ENCODE measurements around the gene A4GNT. TPM values are rescaled to one million over a fixed set of nuclear protein-coding genes. Genes with fewer than 3 reads are reported as not detected.
"Not testable (repeated sequence)": the region's sequence is repeated elsewhere in the genome, so short reads cannot be mapped to it uniquely, and the experiment has no call there.

Gene A4GNT
- total RNA-seq, 1 donor from 2014 or later = not detected

DNA sequence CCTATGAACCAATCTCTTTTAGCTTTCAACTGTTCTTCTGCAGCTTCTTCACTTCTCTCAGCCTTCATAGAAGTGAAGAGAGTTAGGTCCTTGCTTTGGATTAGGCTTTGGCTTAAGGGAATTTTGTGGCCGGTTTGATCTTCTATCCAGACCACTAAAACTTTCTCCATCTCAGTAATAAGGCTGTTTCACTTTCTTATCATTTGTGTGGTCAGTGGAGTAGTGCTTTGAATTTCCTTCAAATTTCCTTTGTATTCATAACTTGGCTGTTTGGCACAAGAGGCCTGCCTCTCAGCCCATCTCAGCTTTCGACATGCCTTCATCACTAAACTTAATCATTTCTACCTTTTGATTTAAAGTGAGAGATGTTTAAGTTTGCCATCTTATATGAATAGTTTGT is 38.5 kb downstream of the A4GNT start:
- H3K4me2 ChIP-seq = no peak overlapping the region
- no peaks in the 10 kb centered on the region for H4K20me1 ChIP-seq (ENCODE audit: low read depth)
- no peak for DNase-seq (ENCODE audit: low spot score)
- Mint-ChIP-seq H3K4me1 (no peaks in the 10 kb centered on the region), H3K27me3 (ENCODE audit: insufficient read depth, low read depth) (peaks cover 4% of the 10 kb centered on the region), H3K36me3 (peaks cover 32% of the 10 kb centered on the region), H3K9me3 (no peaks in the 10 kb centered on the region), H3K4me3 (no peak overlapping the region), H3K27ac (no peak overlapping the region)
- no peak overlapping the region for H3K9ac ChIP-seq
- no peaks in the 10 kb centered on the region for H3K4me1 ChIP-seq
- H3K4me3 ChIP-seq = no peak overlapping the region
- H3K36me3 ChIP-seq = peaks cover 11% of the 10 kb centered on the region
- H3K79me2 ChIP-seq (ENCODE audit: low read depth) = no peaks in the 10 kb centered on the region
- H2AFZ ChIP-seq (replicated peaks) = no peak overlapping the region
- H3F3A ChIP-seq (ENCODE audit: low read depth) = no peaks in the 10 kb centered on the region
- TF ChIP-seq, protein P1, sequence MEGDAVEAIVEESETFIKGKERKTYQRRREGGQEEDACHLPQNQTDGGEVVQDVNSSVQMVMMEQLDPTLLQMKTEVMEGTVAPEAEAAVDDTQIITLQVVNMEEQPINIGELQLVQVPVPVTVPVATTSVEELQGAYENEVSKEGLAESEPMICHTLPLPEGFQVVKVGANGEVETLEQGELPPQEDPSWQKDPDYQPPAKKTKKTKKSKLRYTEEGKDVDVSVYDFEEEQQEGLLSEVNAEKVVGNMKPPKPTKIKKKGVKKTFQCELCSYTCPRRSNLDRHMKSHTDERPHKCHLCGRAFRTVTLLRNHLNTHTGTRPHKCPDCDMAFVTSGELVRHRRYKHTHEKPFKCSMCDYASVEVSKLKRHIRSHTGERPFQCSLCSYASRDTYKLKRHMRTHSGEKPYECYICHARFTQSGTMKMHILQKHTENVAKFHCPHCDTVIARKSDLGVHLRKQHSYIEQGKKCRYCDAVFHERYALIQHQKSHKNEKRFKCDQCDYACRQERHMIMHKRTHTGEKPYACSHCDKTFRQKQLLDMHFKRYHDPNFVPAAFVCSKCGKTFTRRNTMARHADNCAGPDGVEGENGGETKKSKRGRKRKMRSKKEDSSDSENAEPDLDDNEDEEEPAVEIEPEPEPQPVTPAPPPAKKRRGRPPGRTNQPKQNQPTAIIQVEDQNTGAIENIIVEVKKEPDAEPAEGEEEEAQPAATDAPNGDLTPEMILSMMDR (IDR thresholded peaks at IDR 0.05) = no peak
- TF ChIP-seq EZH2phosphoT487 (IDR thresholded peaks at IDR 0.05) (no peak), EZH2 (IDR thresholded peaks at IDR 0.05) (no peak)
- H3K27me3 ChIP-seq = no peaks in the 10 kb centered on the region
- H3K9me3 ChIP-seq (ENCODE audit: low read depth) = no peaks in the 10 kb centered on the region
- H3K27ac ChIP-seq = no peak overlapping the region

- Histone ChIP-seq H3K36me3 (peaks cover 11% of the 10 kb centered on the region), H3K27ac (no peak overlapping the region), H3K4me2 (no peak overlapping the region), H2AFZ (replicated peaks) (no peak overlapping the region), H3K79me2 (ENCODE audit: low read depth) (no peaks in the 10 kb centered on the region), H3F3A (ENCODE audit: low read depth) (no peaks in the 10 kb centered on the region), H3K9ac (no peak overlapping the region), H3K4me1 (no peaks in the 10 kb centered on the region), H3K4me3 (no peak overlapping the region), H4K20me1 (ENCODE audit: low read depth) (no peaks in the 10 kb centered on the region), H3K27me3 (no peaks in the 10 kb centered on the region), H3K9me3 (ENCODE audit: low read depth) (no peaks in the 10 kb centered on the region)
- Mint-ChIP-seq H3K36me3 (peaks cover 47% of the 10 kb centered on the region), H3K4me1 (no peaks in the 10 kb centered on the region), H3K4me3 (no peak overlapping the region), H3K27ac (no peak overlapping the region), H3K9me3 (no peaks in the 10 kb centered on the region), H3K27me3 (ENCODE audit: insufficient read depth, low read depth) (peaks cover 4% of the 10 kb centered on the region)
- TF ChIP-seq, protein P1 (IDR thresholded peaks at IDR 0.05) = no peak
- TF ChIP-seq EZH2 (IDR thresholded peaks at IDR 0.05) = no peak
- no peak for TF ChIP-seq EZH2phosphoT487 (IDR thresholded peaks at IDR 0.05)
- DNase-seq (ENCODE audit: low spot score) = no peak
Measured at GRCh38 chr3:138092023-138092422, 40.2 kb downstream of the A4GNT start.

GRCh38 chr3:138089091-138089490 is 43.1 kb downstream of the A4GNT start:
- Mint-ChIP-seq H3K4me3 (no peak overlapping the region), H3K4me1 (no peaks in the 10 kb centered on the region), H3K36me3 (peaks cover 57% of the 10 kb centered on the region), H3K9me3 (no peaks in the 10 kb centered on the region), H3K27ac (no peak overlapping the region), H3K27me3 (ENCODE audit: insufficient read depth, low read depth) (peaks cover 4% of the 10 kb centered on the region)
- Histone ChIP-seq H3K27ac (no peak overlapping the region), H3K79me2 (ENCODE audit: low read depth) (no peaks in the 10 kb centered on the region), H3K4me3 (no peak overlapping the region), H2AFZ (replicated peaks) (no peak overlapping the region), H3K4me2 (no peak overlapping the region), H3F3A (ENCODE audit: low read depth) (no peaks in the 10 kb centered on the region), H3K27me3 (no peaks in the 10 kb centered on the region), H4K20me1 (ENCODE audit: low read depth) (no peaks in the 10 kb centered on the region), H3K36me3 (peaks cover 5% of the 10 kb centered on the region), H3K4me1 (no peaks in the 10 kb centered on the region), H3K9ac (no peak overlapping the region), H3K9me3 (ENCODE audit: low read depth) (no peaks in the 10 kb centered on the region)
- TF ChIP-seq, protein P1 (IDR thresholded peaks at IDR 0.05) = no peak
- TF ChIP-seq EZH2 (IDR thresholded peaks at IDR 0.05) (no peak), EZH2phosphoT487 (IDR thresholded peaks at IDR 0.05) (no peak)
- DNase-seq (ENCODE audit: low spot score) = no peak

DNA sequence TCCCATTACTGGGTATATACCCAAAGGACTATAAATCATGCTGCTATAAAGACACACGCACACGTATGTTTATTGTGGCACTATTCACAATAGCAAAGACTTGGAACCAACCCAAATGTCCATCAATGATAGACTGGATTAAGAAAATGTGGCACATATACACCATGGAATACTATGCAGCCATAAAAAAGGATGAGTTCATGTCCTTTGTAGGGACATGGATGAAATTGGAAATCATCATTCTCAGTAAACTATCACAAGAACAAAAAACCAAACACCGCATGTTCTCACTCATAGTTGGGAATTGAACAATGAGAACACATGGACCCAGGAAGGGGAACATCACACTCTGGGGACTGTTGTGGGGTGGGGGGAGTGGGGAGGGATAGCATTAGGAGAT is 46.4 kb downstream of the A4GNT start:
- not testable (repeated sequence) for H3F3A ChIP-seq (ENCODE audit: low read depth); DNase-seq (ENCODE audit: low spot score)
- peaks cover 46% of the 10 kb centered on the region for H3K36me3 Mint-ChIP-seq

More for the DNA sequence above, 46.4 kb downstream of the A4GNT start:
- not testable (repeated sequence) for H3K27ac Mint-ChIP-seq; H3K9ac ChIP-seq; H2AFZ ChIP-seq (replicated peaks); H3K4me3 ChIP-seq; H3K79me2 ChIP-seq (ENCODE audit: low read depth); H3K4me2 ChIP-seq; H3K36me3 ChIP-seq; H4K20me1 ChIP-seq (ENCODE audit: low read depth); H3K9me3 Mint-ChIP-seq; H3K4me1 ChIP-seq; H3K9me3 ChIP-seq (ENCODE audit: low read depth); H3K4me1 Mint-ChIP-seq; H3K4me3 Mint-ChIP-seq; H3K27ac ChIP-seq; H3K27me3 Mint-ChIP-seq (ENCODE audit: insufficient read depth, low read depth); H3K27me3 ChIP-seq

All from neural progenitor cell (in vitro differentiated cells).